Measurements from ENCODE around the gene LRMDA. TPM values are rescaled to one million over a fixed set of nuclear protein-coding genes. Genes with fewer than 3 reads are reported as not detected.
A peak's percentile ranks its signal among the peaks of the same experiment; 100 is the strongest.

Gene LRMDA
- total and polyA plus RNA-seq, 2 of the 13 experiments (the other 11 are each of a cell fraction or from before 2014, with no cell fraction given): 13.4 to 22.0 TPM

DNA sequence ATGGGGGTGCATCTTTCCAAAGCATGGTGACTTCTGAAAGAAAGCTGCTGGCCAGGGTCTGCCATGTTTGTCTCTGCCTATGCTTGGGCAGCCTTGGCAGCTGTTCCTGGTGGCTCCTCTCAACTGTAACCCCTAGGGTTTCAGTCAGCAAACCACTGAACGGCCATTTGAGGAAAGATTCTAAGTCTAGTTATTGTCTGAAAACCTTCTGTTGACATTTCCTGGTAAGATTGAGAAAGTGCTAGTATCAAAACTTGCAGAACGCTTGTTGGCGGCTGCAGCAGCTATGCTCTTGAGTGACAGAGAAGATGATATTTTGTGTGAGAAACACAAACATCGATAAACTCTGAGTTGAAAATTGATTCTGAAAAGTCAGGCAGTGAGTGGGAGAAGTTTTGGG lies 523.1 kb downstream of the LRMDA start (continued):
- TF ChIP-seq ZSCAN21 (CRISPR knock-in tag; IDR thresholded peaks at IDR 0.05; ENCODE audit: borderline replicate concordance) (no peak), PCBP1 (IDR thresholded peaks at IDR 0.05; ENCODE audit: borderline replicate concordance, low read depth, low read length) (no peak), SMARCE1 (IDR thresholded peaks at IDR 0.05; ENCODE audit: borderline replicate concordance) (no peak), SALL2 (CRISPR knock-in tag; IDR thresholded peaks at IDR 0.05) (no peak), SYNCRIP (IDR thresholded peaks at IDR 0.05; ENCODE audit: insufficient read depth, low read depth, low read length) (no peak), HNF4A (CRISPR knock-in tag; IDR thresholded peaks at IDR 0.05) (no peak)
- TF ChIP-seq, protein P1, sequence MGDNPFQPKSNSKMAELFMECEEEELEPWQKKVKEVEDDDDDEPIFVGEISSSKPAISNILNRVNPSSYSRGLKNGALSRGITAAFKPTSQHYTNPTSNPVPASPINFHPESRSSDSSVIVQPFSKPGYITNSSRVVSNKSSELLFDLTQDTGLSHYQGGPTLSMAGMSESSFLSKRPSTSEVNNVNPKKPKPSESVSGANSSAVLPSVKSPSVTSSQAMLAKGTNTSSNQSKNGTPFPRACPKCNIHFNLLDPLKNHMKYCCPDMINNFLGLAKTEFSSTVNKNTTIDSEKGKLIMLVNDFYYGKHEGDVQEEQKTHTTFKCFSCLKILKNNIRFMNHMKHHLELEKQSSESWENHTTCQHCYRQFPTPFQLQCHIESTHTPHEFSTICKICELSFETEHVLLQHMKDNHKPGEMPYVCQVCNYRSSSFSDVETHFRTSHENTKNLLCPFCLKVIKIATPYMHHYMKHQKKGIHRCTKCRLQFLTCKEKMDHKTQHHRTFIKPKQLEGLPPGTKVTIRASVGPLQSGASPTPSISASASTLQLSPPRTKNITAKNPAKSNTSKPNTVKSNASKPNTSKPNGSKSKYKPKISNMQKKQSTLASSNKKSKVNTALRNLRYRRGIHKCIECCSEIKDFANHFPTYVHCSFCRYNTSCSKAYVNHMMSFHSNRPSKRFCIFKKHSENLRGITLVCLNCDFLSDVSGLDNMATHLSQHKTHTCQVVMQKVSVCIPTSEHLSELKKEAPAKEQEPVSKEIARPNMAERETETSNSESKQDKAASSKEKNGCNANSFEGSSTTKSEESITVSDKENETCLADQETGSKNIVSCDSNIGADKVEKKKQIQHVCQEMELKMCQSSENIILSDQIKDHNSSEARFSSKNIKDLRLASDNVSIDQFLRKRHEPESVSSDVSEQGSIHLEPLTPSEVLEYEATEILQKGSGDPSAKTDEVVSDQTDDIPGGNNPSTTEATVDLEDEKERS (CRISPR knock-in tag; IDR thresholded peaks at IDR 0.05): no peak

DNA sequence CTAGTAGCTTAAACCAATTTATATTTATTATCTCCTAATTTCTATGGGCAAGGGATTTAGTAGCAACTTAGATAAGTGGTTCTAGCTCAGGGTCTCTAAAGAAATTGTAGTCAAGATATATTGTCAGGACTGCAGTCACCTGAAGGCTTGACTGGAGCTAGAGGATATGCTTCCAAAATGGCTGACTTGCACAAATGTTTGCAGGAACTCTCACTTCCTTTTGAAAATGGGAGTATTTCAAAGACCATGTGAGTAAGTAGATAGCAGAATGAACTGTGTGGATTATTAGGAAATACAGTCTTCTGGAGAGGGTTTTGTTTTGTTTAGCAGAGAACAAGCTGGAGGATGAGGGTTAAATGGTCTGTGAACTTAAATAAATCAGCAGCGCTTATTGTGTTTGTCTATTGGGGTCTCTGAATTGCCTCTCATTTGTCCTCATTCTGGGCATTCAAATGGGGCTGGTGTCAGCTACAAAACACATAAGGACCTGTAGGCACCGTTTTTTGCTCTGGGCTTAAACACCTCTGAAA lies 524.6 kb downstream of the LRMDA start:
- intact Hi-C loops (cut with micrococcal nuclease; ENCODE audit: unreplicated experiment) (no loop called here), in situ Hi-C loops (cut with HindIII; ENCODE audit: extremely low pct_ligation_motif_present, low pct_unique_long_range_greater_than_20kb) (no loop called here)
- H2AFZ ChIP-seq (ENCODE audit: low read length): no peak overlapping the region
- H3K9me3 ChIP-seq (ENCODE audit: low read length): no peaks in the 10 kb centered on the region
- POLR2A ChIA-PET: interaction anchor here (1.3 to 1.7 kb wide), 3 partner anchors 70 to 183 kb away, joined by 3 to 6 read pairs (median 3); no protein-coding TSS in a partner anchor
- no TSS peak for BruUV-seq (replicated peaks)
- no peak for FAIRE-seq
- no peak for DNase-seq (ENCODE audit: low spot score)
- H3K4me2 ChIP-seq (ENCODE audit: low read depth, low read length): no peak overlapping the region
- H3K27me3 ChIP-seq (ENCODE audit: control insufficient read depth in 1 of 2, insufficient read depth in 2 of 2, low read length in 2 of 2): no peaks in the 10 kb centered on the region
- CTCF ChIA-PET (ENCODE audit: low intra/inter-chr PET ratio, low total read pairs): no interaction called here
- H4K20me1 ChIP-seq (ENCODE audit: insufficient read depth, low read length): no peaks in the 10 kb centered on the region
- H3K27ac ChIP-seq (ENCODE audit: extremely low read length, insufficient read depth, low read length): no peak overlapping the region
- no peak overlapping the region for H3K4me3 ChIP-seq (replicated peaks in 1 of 3; ENCODE audit: insufficient read depth in 1 of 3, low read depth in 2 of 3, low read length in 3 of 3)
- H3K4me1 ChIP-seq (ENCODE audit: insufficient read depth, low read length): peaks cover 37% of the 10 kb centered on the region
- H3K79me2 ChIP-seq (ENCODE audit: insufficient read depth, low read length): no peaks in the 10 kb centered on the region
- no peak for ATAC-seq
- H3K36me3 ChIP-seq (replicated peaks in 1 of 2; ENCODE audit: control insufficient read depth in 1 of 2, insufficient read depth in 2 of 2, low read length in 2 of 2): no peaks in the 10 kb centered on the region
- TF ChIP-seq, protein P2, sequence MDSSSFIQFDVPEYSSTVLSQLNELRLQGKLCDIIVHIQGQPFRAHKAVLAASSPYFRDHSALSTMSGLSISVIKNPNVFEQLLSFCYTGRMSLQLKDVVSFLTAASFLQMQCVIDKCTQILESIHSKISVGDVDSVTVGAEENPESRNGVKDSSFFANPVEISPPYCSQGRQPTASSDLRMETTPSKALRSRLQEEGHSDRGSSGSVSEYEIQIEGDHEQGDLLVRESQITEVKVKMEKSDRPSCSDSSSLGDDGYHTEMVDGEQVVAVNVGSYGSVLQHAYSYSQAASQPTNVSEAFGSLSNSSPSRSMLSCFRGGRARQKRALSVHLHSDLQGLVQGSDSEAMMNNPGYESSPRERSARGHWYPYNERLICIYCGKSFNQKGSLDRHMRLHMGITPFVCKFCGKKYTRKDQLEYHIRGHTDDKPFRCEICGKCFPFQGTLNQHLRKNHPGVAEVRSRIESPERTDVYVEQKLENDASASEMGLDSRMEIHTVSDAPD (CRISPR knock-in tag; IDR thresholded peaks at IDR 0.05): no peak
- TF ChIP-seq MAFK (conservative IDR thresholded peaks at IDR 0.05 in 1 of 2, IDR thresholded peaks at IDR 0.05 in 1 of 2; ENCODE audit: low read length in 2 of 2) (peak; percentile 38 to 57; a peak in 1 of 4 replicates), MAFF (IDR thresholded peaks at IDR 0.05; ENCODE audit: low read depth, low read length) (peak; percentile 44; the same call in 1 of the 2 replicates), YY1 (IDR thresholded peaks at IDR 0.05; ENCODE audit: insufficient read depth, insufficient replicate concordance, low read depth, low read length) (peak; percentile 33)
- 88% methylated on average over 2 of the region's 2 CpGs for WGBS (ENCODE audit: low lambda C conversion rate)
- H3K9ac ChIP-seq (ENCODE audit: insufficient read depth, low read depth, low read length): no peak overlapping the region

Measured in HepG2 (cell line).